RWPE2 (cell line): ENCODE results near the gene CSNK1D.

ENCODE experiments used
- ATAC-seq: fragments of 200-7000 bp; cut with Tn5 transposase; 3 replicates; pipeline ENCODE4 v1.9.1; 2021; ENCODE audit warnings: low read depth
- DNase-seq: peaks from one replicate; pipeline ENCODE4 v3.0.0-alpha.2; 2020; ENCODE audit warnings: low spot score
- H3K27ac ChIP-seq: fragments of 450-650 bp; 2 replicates; pipeline ENCODE4 v1.5.1; 2017; ENCODE audit warnings: mild to moderate bottlenecking; ENCODE audit not compliant: poor library complexity, severe bottlenecking
- H3K27me3 ChIP-seq: fragments of 250-450 bp; sonication (Bioruptor Pico); 2 replicates; pipeline ENCODE4 v1.5.1; 2021; ENCODE audit warnings: mild to moderate bottlenecking, moderate library complexity; ENCODE audit not compliant: insufficient read depth, poor library complexity, severe bottlenecking
- H3K36me3 ChIP-seq: fragments of 250-450 bp; sonication (Bioruptor Pico); 2 replicates; pipeline ENCODE4 v1.5.1; 2020; ENCODE audit warnings: low read depth, mild to moderate bottlenecking, moderate library complexity
- H3K4me1 ChIP-seq: fragments of 250-450 bp; sonication (Bioruptor Pico); 2 replicates; pipeline ENCODE4 v1.5.1; 2021; ENCODE audit warnings: mild to moderate bottlenecking, moderate library complexity; ENCODE audit not compliant: insufficient read depth, poor library complexity, severe bottlenecking
- H3K4me3 ChIP-seq: fragments of 250-450 bp; sonication (Bioruptor Pico); 2 replicates; pipeline ENCODE4 v1.5.1; 2021; ENCODE audit warnings: mild to moderate bottlenecking, moderate library complexity; ENCODE audit not compliant: severe bottlenecking
- H3K9me3 ChIP-seq: fragments of 250-450 bp; sonication (Bioruptor Pico); 2 replicates; pipeline ENCODE4 v1.5.1; 2021; ENCODE audit warnings: mild to moderate bottlenecking, moderate library complexity; ENCODE audit not compliant: severe bottlenecking
- TF ChIP-seq, protein P1 (sequence below): fragments of 450-650 bp; IDR thresholded peaks from one replicate; pipeline ENCODE4 v1.5.1; 2017; ENCODE audit warnings: mild to moderate bottlenecking, moderate library complexity; ENCODE audit not compliant: poor library complexity, severe bottlenecking

Gene CSNK1D

DNA sequence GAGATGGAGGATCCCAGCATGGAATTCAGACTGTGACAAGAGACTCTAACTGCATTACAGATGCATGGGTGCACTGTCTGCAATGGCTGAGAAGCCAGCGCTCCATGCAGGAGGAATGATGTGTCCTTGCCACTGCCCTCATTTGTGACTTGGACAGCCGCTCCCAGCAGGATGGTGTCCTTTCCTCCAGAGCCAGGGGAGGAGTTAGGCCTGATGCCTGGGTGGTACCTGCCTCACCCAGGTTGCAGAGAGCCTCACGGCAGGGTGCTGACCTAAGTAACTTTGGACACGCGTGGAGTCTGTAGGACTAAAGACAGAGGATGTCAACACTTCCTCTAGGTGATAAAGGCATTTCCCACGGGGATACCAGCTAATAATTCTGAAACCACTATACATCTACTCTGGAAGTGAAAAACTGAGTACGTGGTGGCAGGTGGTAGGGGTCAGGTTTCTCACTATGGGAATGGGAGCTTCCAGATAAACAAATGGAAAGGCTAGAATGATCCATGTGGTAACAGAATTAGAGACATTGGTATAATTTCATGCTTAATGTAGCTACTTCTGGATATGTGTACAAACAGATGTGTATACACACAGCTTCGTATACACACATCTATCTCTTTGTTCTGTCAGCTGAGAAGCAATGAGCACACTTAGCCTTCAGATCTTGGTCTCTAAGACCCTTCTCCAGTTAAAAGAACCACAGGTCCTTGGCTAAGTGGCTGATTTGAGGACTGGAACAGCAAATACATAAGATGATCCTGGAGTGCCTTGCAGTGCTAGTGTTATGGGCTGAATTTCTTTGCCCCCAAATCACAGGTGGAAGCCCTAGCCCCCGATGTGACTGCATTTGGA is 13.7 kb upstream of the CSNK1D start:
- Histone ChIP-seq H3K4me1 (peaks cover 61% of the 10 kb centered on the region), H3K27ac (peak overlapping the region; percentile 99), H3K27me3 (no peaks in the 10 kb centered on the region), H3K4me3 (no peak overlapping the region), H3K9me3 (no peaks in the 10 kb centered on the region), H3K36me3 (no peaks in the 10 kb centered on the region)
- DNase-seq (no peak), ATAC-seq (no peak)
- TF ChIP-seq, protein P1, sequence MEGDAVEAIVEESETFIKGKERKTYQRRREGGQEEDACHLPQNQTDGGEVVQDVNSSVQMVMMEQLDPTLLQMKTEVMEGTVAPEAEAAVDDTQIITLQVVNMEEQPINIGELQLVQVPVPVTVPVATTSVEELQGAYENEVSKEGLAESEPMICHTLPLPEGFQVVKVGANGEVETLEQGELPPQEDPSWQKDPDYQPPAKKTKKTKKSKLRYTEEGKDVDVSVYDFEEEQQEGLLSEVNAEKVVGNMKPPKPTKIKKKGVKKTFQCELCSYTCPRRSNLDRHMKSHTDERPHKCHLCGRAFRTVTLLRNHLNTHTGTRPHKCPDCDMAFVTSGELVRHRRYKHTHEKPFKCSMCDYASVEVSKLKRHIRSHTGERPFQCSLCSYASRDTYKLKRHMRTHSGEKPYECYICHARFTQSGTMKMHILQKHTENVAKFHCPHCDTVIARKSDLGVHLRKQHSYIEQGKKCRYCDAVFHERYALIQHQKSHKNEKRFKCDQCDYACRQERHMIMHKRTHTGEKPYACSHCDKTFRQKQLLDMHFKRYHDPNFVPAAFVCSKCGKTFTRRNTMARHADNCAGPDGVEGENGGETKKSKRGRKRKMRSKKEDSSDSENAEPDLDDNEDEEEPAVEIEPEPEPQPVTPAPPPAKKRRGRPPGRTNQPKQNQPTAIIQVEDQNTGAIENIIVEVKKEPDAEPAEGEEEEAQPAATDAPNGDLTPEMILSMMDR = no peak

DNA sequence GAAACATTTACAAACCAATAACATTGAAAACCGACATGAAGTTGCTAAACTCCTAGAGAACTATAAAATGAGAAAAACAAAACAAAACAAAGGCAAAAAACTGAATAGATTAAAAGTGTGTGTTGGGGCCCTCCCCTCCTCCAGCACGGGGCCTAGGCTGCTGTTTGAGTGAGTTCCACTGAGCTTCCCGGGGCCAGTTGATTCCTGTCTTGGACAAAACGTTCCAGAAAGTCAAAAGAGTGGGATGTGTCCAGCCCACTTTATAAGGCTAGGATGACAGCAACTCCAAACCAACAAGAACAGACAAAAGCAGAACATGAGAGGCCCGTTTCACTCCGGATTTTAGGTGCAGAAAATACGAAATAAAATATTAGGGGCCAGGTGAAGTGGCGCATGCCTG is 11.6 kb upstream of the CSNK1D start:
- TF ChIP-seq, protein P1 = no peak
- Histone ChIP-seq H3K4me3 (no peak overlapping the region), H3K4me1 (peaks cover 74% of the 10 kb centered on the region), H3K27ac (peak overlapping the region; percentile 99), H3K27me3 (no peaks in the 10 kb centered on the region), H3K36me3 (no peaks in the 10 kb centered on the region), H3K9me3 (no peaks in the 10 kb centered on the region)
- DNase-seq = no peak
- no peak; the same call in 2 of the 3 replicates for ATAC-seq

DNA sequence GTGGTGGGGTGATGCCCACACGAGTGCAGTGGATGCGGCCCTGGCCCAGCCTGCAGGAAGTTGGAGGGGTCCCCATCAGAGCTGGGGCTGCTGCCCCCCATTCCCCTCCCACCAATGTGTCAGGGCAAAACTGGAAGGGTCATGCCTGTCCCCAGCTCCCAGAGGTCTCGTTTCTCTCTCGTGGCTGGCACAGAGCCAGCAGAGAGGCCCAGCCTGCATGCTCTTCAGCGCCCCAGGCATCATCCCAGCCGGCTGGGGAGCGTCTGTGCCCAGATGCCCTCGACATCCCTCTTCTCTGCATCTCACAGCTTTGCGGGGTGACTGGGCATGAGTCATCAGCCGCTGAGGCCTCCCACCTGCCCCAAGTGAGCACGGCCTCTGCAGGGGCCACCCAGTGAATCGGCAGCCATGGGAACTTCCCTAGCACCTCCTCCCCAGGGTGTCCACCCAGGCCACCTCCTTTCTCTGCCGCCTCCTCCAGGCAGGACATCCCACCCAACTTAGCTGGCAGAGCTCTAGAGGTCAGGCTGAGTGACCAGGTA is 9.8 kb upstream of the CSNK1D start:
- H3K36me3 ChIP-seq = no peaks in the 10 kb centered on the region
- H3K27ac ChIP-seq = peak overlapping the region; percentile 99
- peaks cover 62% of the 10 kb centered on the region for H3K4me1 ChIP-seq
- no peaks in the 10 kb centered on the region for H3K9me3 ChIP-seq
- no peaks in the 10 kb centered on the region for H3K27me3 ChIP-seq
- H3K4me3 ChIP-seq = no peak overlapping the region
- TF ChIP-seq, protein P1 = no peak
- ATAC-seq = peak; percentile 71
- peak; percentile 98 for DNase-seq

DNA sequence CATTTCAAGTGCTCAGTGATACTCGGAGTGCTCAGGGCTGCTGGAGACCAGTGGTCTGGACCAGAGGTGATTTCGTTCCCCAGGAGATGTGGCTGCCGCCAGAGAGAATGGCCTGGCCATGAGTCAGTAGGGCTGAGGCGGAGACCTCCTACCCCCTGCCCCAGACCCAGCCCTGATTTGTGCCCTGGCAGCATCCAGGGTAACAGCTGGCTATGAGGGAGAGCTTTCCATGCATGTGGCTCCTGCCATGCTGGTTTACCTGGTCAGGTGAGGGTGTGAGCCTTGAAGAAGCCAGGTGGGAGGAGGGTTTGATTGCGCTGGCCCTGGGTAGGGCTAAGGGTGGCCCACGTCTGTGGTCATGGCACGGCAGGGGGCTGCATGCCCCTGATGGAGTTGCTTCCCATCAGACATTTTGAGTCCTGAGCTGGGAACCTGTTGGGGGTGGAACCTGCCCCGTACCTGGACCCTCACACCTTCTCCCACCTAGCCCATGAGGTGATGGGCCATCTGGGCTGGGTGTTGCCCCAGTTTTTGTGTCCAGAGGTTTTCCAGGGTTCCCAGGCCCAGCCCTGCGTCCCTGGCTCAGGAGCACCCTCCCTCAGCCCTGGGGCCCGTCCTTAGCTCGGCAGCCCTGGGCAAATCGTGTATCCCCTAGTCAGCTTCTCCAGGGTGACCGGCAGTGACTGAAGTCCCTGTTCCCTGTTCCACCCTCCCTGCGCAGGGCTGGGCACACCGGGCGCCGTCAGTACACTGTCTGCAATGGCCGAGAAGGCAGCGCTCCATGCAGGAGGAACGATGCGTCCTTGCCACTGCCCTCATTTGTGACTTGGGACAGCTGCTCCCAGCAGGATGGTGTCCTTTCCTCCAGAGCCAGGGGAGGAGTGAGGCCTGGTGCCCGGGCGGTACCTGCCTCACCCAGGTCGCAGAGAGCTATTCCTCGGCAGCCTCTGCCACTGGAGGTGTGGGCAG is 9.0 kb upstream of the CSNK1D start:
- Histone ChIP-seq H3K4me3 (no peak overlapping the region), H3K27me3 (no peaks in the 10 kb centered on the region), H3K36me3 (no peaks in the 10 kb centered on the region), H3K27ac (peak overlapping the region; percentile 99), H3K9me3 (no peaks in the 10 kb centered on the region), H3K4me1 (peaks cover 55% of the 10 kb centered on the region)
- ATAC-seq (peak; percentile 45), DNase-seq (no peak)
- TF ChIP-seq, protein P1 = no peak
